ENCODE data around the gene CENPM.

DNA sequence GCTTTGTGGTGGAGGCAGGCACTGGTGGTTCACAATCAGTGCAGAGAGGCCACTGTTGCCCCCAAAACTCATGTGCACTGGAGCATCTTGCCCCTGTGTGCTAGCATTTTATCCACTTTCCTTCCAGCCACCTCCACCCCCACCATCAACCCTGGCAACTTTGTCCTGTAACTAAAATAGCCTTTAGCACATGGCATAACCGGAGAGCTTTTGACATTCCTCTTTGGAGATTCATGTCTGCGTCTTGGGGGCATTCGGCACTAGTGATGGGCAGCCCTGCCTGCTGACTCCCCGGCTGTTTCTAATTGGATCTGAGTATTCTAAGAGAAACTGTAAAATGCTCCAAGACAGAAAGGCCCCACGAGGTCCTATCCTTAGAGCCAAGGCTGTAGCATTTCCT is 47.8 kb downstream of the CENPM start:
- TF ChIP-seq, protein P1, sequence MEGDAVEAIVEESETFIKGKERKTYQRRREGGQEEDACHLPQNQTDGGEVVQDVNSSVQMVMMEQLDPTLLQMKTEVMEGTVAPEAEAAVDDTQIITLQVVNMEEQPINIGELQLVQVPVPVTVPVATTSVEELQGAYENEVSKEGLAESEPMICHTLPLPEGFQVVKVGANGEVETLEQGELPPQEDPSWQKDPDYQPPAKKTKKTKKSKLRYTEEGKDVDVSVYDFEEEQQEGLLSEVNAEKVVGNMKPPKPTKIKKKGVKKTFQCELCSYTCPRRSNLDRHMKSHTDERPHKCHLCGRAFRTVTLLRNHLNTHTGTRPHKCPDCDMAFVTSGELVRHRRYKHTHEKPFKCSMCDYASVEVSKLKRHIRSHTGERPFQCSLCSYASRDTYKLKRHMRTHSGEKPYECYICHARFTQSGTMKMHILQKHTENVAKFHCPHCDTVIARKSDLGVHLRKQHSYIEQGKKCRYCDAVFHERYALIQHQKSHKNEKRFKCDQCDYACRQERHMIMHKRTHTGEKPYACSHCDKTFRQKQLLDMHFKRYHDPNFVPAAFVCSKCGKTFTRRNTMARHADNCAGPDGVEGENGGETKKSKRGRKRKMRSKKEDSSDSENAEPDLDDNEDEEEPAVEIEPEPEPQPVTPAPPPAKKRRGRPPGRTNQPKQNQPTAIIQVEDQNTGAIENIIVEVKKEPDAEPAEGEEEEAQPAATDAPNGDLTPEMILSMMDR (conservative IDR thresholded peaks at IDR 0.05 in 1 of 2, IDR thresholded peaks at IDR 0.05 in 1 of 2; ENCODE audit: low read depth in 1 of 2, low read length in 2 of 2): no peak
- TF ChIP-seq EZH2 (IDR thresholded peaks at IDR 0.05; ENCODE audit: low read length, missing control alignments): no peak
